Activated effector memory CD4-positive, alpha-beta T cell treated with Interleukin-2 at 50 U/mL for 16 hours (primary cell): ENCODE measurements around the gene LIN7B.

Source experiments
- DNase-seq: peaks from one replicate; pipeline ENCODE4 v3.0.0-alpha.2; 2020

The LIN7B gene

GRCh38 chr19:49148784-49149651, 34.8 kb downstream of the LIN7B start:
- DNase-seq = peak; percentile 50

GRCh38 chr19:49149652-49150105, 35.5 kb downstream of the LIN7B start:
- DNase-seq = no peak

- DNase-seq = no peak
These were observed 36.2 kb downstream of the LIN7B start for GRCh38 chr19:49150106-49150943.

GRCh38 chr19:49150944-49151243, 36.7 kb downstream of the LIN7B start:
- DNase-seq = no peak

GRCh38 chr19:49151267-49152118, 37.3 kb downstream of the LIN7B start:
- no peak for DNase-seq

GRCh38 chr19:49152119-49152550, 38.0 kb downstream of the LIN7B start:
- no peak for DNase-seq

GRCh38 chr19:49153167-49153809, 39.1 kb downstream of the LIN7B start:
- DNase-seq = no peak

GRCh38 chr19:49154279-49154678, 40.1 kb downstream of the LIN7B start:
- DNase-seq = no peak

GRCh38 chr19:49155005-49155819, 41.0 kb downstream of the LIN7B start, which contains the start of gene HRC:
Gene HRC (minus strand): TSS chr19:49155396. CDS start chr19:49155237, 159 bp downstream.
- no peak for DNase-seq

- no peak for DNase-seq
These were observed 41.7 kb downstream of the LIN7B start for GRCh38 chr19:49155820-49156346.

GRCh38 chr19:49157445-49158224, 43.5 kb downstream of the LIN7B start, which contains the start of gene TRPM4:
Gene TRPM4 (plus strand): TSS chr19:49157792. CDS start chr19:49157867, 75 bp downstream.
- DNase-seq = no peak

GRCh38 chr19:49160450-49161189, 46.5 kb downstream of the LIN7B start:
- no peak for DNase-seq

GRCh38 chr19:49161987-49162386, 47.8 kb downstream of the LIN7B start:
- DNase-seq = no peak

GRCh38 chr19:49165111-49165750, 51.1 kb downstream of the LIN7B start:
- no peak for DNase-seq

- no peak for DNase-seq
These were observed 51.7 kb downstream of the LIN7B start for GRCh38 chr19:49165865-49166301.

- no peak for DNase-seq
These were observed 53.8 kb downstream of the LIN7B start for GRCh38 chr19:49167857-49168409.
